Measurements from ENCODE around the gene TMEM63B. TPM values are rescaled to one million over a fixed set of nuclear protein-coding genes. Genes with fewer than 3 reads are reported as not detected.

TMEM63B gene
- total RNA-seq, 1 donor from 2014 or later = 10.4 TPM

DNA sequence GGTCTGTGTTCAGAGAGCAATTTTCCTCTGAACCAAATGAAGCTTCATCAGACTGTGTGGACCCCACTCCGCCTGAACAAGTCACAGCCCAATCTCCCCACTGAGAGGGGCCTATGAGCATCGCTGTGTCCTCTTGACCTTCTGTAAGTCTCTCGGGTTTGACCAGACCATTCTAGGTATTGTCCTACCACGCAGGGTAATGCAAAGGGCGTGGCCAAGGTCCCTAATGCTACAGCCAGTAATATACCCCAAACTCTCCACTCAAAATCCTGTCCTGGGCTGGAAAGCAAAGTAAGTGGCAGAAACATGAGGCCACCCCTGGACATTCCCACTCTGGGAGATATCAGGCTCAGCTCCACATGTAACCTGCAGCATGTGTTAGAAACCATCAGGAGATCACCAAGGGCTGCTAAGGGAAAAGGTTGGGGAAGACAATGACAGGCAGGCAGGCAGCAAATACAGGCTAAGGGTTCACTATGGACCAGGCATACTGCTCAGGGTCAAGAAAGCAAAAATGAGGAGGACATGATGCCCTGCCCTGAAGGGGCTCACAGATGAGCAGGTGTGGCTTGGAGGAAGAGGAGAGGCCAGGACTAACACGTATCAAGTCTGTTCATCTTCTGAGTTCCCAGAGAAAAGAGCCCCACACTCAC is 33.5 kb upstream of the TMEM63B start:
- intact Hi-C loops (cut with micrococcal nuclease) = no loop called here

DNA sequence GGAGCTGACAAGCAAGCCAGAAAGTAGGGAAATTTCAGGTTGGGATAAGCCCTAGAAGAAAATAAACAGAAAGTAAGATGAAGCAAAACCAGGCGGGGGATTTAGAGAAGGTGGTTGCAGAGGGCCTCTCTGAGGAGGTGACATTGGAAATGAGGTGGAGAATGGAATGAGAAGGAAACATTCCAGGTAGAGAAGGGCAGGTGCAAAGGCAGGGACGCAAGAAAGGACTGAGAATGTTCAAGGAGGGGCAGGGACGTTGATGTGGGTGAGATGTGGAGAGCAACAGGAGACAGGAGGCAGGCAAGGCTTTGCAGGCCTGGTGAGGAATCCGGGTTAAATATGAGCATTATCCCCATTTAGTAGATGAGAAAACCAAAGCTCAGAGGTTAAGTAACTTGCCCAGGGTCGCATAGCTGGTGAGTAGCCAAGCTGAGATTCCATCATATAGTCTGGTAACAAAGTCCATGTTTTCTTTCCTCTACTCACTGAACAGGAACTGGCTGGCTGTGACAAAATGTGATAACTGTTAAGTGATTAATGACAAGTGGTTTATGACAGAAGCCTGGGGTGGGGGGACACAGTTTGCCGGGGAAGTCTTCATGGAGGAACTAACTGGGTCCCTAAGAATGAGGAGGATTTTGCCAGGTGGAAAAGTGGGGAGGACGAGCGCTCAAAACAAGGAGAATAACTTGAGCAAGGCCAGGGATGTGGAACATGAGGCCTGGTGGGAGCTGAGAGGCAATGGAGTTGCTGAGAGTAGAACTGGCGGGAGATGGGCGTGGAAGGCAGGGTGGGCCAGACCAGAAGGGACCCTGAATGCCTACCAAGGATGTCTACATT is 32.7 kb upstream of the TMEM63B start:
- intact Hi-C loops (cut with micrococcal nuclease) = loop anchor here (5.0 kb wide), 1 partner anchor 243 kb away; no protein-coding TSS in a partner anchor

DNA sequence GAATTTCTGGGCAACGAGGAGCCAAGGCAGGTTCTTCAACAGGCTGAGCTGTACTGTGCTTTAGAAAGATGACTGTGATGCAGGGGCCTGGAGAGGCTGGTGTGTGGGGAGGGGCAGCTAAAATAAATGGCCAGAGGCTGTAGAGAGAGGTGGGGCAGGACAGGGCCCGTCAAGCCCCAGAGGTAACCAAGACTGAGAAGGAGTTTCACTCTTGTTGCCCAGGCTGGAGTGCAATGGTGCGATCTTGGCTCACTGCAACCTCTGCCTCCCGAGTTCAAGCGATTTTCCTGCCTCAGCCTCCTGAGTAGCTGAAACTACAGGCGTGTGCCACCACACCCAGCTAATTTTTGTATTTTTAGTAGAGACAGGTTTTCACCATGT is 32.1 kb upstream of the TMEM63B start:
- intact Hi-C loops (cut with micrococcal nuclease) = loop anchor here (5.0 kb wide), 1 partner anchor 242 kb away; no protein-coding TSS in a partner anchor

GRCh38 chr6:44096612-44097011 is 30.7 kb upstream of the TMEM63B start:
- intact Hi-C loops (cut with micrococcal nuclease) = loop anchor here (1.0 to 5.0 kb wide), 3 partner anchors 56 to 241 kb away; no protein-coding TSS in a partner anchor

DNA sequence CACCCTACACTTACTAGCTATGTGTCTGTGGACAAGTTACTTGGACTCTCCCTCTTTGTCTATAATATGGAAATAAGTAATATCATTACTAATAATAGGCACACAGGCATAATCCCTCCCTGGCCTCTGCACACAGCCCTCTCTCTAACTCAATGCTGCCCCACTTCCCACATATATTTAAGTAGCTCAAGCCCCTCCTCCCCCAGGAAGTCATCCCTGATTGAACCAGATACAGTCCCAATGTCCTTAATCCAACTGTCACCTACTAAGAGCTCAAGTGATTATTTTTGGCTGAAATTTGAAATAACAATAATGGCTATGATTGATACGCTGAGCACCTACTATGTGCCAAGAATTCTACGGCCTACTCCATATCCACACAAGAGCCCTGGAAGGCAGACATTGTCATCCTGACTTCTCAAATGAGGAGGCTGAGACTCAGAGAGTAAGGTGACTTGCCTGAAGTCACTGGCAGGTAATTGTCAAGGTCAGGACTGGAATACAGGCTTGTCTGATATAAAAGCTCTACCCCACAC is 29.5 kb upstream of the TMEM63B start:
- intact Hi-C loops (cut with micrococcal nuclease) = loop anchor here (5.0 kb wide), 1 partner anchor 239 kb away; no protein-coding TSS in a partner anchor

DNA sequence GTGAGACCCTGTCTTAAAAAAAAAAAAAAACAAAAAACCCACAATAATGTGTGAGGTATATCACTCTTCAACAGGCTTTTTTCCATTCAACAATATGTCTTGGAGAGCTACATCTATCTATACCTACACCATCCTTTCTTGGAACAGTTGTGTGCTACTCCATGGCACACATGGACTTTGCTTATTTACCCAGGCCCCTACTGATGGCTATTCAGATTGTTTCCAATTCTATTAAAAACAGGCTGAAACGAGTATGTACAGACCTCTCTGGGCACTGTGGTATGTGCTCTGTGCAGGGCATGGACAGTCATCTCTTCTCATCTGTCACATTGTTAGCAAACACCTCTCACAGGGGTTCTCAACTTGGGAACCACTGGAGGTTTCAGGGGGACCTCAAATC is 28.2 kb upstream of the TMEM63B start:
- intact Hi-C loops (cut with micrococcal nuclease) = loop anchor here (5.0 kb wide), 1 partner anchor 238 kb away; no protein-coding TSS in a partner anchor

DNA sequence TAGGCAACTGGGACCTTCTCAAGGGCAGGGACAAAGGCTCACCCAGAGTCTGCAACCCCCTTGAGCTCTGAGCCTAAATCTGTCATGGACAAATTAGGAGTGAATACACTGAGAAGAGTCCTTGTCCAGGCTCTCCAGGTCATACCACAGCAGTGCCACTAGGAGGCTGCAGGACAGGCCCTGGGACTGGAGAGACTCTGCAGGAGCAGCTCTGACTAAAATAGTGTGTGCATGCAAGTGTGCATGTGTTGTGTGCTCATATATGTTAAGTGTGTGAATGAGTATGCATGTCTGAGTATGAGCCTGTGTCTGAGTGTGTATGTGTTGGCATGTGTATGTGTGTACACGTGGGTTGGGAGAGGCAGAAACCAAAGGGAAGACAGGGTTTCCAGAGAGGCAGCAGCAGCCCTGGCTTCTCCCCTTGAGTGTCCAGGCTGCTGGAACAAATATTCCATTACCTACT is 27.2 kb upstream of the TMEM63B start:
- intact Hi-C loops (cut with micrococcal nuclease) = loop anchor here (1.0 kb wide), 1 partner anchor 52 kb away; no protein-coding TSS in a partner anchor

DNA sequence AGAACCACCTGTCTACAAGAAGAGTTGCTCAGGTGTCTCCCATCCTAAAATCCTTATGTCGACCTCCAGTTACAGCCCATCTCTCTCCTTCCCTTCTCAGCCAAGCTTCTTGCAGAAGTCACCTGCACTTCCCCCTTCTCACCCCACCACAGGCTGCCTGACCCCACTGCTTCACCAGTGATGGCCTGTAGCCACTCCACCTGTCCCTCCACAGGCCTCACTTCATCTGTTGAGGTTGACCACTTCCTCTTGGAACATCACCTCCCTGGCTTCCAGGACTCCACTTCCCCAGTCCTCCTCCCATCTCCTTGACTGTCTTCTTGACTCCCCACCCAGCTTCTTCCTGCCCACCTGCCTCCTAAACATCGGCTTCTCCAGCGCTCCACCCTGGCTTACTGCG is 25.5 kb upstream of the TMEM63B start:
- intact Hi-C loops (cut with micrococcal nuclease) = no loop called here

- intact Hi-C loops (cut with micrococcal nuclease) = no loop called here
Measured at GRCh38 chr6:44102527-44102926, 24.8 kb upstream of the TMEM63B start.

GRCh38 chr6:44104481-44105021 is 22.8 kb upstream of the TMEM63B start:
- intact Hi-C loops (cut with micrococcal nuclease) = no loop called here

DNA sequence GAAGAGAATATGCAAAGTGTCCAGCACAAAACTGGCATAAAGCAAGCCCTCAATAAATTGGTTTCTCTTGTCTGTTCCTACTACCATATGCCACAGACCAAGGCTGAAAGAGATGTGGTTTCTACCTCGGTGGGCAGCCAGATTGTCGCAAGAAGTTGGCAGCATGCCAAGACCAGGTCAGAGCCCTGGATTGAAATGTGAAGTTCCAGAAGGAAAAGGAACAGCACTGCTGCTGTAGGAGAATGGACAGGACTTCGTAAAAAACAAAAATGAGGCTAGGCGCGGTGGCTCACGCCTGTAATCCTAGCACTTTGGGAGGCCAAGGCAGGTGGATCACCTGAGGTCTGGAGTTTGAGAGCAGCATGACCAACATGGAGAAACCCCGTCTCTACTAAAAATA is 22.2 kb upstream of the TMEM63B start:
- intact Hi-C loops (cut with micrococcal nuclease) = no loop called here

GRCh38 chr6:44105993-44106740 is 21.2 kb upstream of the TMEM63B start:
- intact Hi-C loops (cut with micrococcal nuclease) = no loop called here

DNA sequence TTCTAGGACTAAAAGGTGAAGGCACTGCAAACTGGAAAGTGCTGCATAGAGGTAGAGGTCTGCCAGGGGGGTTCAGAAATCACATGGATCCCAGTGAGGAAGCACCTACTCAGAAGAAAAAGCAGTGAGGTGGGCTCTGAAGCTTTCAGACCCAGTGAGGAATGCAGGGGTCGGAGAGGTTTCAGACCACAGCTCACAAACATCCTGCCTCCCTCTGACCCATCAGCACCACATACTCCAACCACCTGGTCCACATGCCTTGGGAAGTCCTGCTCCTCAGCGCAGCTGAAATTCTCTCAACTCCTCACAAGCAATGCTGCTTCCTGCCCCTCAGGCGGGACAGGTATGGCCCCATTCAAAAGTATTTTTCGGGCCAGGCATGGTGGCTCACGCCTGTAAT is 20.3 kb upstream of the TMEM63B start:
- intact Hi-C loops (cut with micrococcal nuclease) = no loop called here

GRCh38 chr6:44108471-44108870 is 18.9 kb upstream of the TMEM63B start:
- intact Hi-C loops (cut with micrococcal nuclease) = no loop called here

DNA sequence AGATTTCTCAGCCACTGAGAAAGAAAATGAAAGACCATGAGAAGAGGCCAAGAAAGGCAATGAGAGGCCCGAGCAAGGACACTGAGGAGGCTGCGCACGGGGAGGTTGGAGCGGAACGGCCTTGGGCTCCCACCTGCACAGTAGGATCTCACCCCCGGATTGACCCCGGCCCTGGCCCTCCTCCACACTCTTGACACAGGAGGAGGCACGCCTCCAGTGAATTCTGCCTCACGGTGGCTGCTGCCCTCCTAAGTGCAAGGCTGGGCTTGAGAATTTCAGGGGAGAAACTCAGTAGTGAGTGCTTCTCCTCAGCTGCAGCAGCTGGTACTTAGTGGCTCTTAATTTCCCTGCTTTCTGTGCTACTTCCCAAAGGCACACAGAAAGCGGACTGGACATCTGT is 18.1 kb upstream of the TMEM63B start:
- intact Hi-C loops (cut with micrococcal nuclease) = no loop called here

DNA sequence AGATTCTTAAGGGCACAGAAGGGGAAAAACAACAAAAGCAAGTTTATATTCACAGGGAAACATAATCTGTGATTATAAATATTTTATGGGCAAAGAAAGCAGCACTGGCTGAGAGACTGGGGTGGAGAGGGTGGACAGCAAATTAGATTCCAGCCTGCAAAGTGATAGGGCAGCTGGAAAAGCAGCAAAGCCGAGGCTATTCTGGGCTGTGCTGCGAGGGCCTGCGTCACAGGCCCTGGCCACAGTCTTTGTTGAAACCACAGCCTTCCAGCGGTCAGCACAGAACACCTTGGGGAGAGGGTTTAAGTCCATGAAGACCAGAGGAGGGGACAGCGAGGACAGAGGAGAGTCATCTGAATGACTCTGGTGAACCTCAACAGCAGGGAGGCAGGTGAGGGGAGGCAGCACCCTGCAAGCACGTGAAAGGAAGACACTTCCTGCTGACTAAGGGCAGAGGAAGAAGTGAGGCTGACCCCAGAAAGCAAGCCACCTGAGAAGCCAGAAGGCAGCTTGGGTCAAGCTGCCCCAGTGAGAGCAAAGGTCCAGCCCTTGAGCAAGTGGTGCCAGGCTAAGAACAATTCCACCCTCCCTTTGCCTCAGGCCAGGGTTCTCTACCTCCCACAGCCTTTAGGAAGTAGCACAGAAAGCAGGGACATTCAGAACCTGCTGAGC is 17.2 kb upstream of the TMEM63B start:
- intact Hi-C loops (cut with micrococcal nuclease) = no loop called here

- intact Hi-C loops (cut with micrococcal nuclease) = no loop called here
Measured at GRCh38 chr6:44110966-44111365, 16.4 kb upstream of the TMEM63B start.

DNA sequence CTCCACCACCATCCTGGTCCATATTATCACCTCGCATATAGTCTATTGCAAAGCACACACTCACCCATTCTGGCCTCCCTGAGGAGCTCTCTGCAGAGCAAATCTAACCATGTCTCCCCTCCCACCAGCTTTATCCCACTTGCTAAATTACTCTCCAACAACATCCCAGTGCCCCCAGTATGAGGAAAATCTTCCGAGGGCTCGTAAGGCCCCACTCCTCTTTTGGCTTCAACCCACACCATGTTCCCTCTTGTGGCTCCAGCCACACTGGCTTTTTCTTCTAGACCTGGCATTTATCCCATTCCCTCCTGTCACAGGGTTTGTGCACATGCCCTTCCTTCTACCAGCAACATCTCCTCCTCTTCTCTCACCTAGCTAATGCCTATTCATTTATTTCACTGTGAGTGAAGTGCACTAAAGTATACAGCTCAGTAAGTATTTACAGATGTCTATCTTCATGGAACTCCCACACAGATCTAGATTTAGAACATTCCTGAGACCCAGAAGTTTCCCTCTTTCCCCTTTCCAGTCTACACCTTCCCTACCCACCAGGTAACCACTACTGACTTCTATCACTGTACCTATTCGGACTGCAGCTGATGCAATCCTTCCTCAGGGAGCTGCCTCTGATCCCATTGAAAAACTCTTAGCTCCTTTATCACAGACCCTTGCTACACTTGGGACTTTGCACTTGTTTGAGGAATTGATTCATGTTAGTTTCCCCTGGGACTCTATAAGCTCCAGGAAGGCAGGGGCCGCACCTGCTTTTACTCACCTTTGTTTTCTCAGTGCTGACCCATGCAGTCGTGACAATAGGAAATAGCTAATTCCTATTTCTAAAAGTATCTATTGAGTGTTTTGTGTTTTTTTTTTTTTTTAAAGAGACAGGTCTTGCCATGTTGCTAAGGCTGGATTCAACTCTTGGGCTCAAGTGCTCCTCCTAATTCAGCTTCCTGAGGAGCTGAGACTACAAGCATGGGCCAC is 15.6 kb upstream of the TMEM63B start:
- intact Hi-C loops (cut with micrococcal nuclease) = no loop called here

DNA sequence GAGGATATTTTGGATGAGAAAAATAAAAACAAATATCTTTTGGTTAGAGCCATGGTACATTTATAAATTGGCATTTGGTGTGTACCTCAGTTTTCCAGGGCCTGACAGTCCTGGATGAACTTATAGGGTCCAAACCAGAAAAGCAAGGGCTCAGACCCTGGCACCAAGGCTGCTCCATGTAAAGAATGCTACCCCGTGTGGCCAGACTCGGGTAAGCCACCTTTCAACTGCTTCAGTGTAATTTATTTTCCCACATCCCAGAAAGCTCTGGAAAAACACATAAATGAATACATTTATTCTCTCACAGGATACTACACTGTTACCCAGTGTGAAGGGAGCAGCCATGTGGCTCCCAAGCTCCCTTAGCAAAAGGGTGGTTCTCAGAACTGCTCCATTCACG is 13.9 kb upstream of the TMEM63B start:
- intact Hi-C loops (cut with micrococcal nuclease) = no loop called here

Data from T-helper 2 cell treated with Interferon-gamma antibody and Interleukin-4, amounts not matched to agents 100 ng/mL and 5 ng/mL, for 36 hours (primary cell).